GM12865 (cell line): Measurements from ENCODE around the gene ENTPD7.

Experiments used
- DNase-seq: peaks from one replicate; pipeline ENCODE4 v3.0.0; 2010; ENCODE audit warnings: low read depth
- H3K4me3 ChIP-seq: 2 replicates; pipeline ENCODE4 v1.5.1; 2011; ENCODE audit warnings: mild to moderate bottlenecking, low read depth, low read length, control low read depth
- CTCF ChIP-seq: IDR thresholded peaks from 2 replicates; pipeline ENCODE4 v1.5.1; 2011; ENCODE audit warnings: low read length, control low read depth, low read depth, inconsistent platforms; ENCODE audit not compliant: insufficient read depth; ENCODE audit errors: missing control alignments

The ENTPD7 gene

GRCh38 chr10:99660662-99661376 lies 1.5 kb downstream of the ENTPD7 start:
- no peak for TF ChIP-seq CTCF
- H3K4me3 ChIP-seq, result no peak overlapping the region
- no peak for DNase-seq

DNA sequence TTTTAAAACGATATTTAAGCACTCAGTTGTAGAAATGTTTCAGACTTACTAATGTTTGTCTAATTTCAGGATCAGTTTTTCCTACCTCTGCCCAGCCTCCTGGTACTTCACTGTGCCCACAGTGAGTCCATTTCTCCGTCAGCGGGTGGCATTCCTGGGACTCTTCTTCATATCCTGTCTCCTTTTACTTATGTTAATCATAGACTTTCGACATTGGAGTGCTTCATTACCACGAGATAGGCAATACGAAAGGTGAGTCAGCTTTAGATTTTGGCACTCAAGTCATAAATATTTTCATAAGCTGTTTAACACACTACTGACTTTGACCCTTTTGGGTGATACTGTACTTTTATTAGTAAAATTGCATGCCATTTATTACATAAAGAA lies 2.1 kb downstream of the ENTPD7 start:
- no peak overlapping the region for H3K4me3 ChIP-seq
- no peak for TF ChIP-seq CTCF

DNA sequence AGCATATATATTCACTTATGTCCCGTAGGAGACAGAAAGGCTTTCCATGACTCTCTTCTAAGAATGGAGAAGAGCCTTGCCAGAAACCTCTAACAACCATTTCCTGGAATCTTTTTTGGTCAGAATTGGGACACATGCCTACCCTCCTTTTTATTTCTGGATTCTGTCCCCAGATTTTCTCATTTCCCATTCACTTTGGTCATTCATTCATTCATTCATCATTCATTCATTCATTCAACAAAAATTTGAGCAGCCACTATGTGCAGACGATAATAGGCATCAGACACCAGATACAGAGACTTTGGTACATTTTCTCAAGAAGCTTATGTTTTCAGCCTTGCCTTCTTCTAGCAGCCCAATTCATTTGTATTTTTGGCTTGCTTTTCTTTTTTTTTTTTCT lies 6.0 kb downstream of the ENTPD7 start:
- H3K4me3 ChIP-seq, result no peak overlapping the region
- DNase-seq, result no peak
- TF ChIP-seq CTCF, result no peak

More for the DNA sequence above, 2.1 kb downstream of the ENTPD7 start:
- DNase-seq, result no peak

- DNase-seq, result no peak
Measured at GRCh38 chr10:99667108-99667751, 7.9 kb downstream of the ENTPD7 start.

GRCh38 chr10:99671386-99671785 lies 12.1 kb downstream of the ENTPD7 start:
- no peak overlapping the region for H3K4me3 ChIP-seq
- no peak for TF ChIP-seq CTCF

More at GRCh38 chr10:99667108-99667751, 7.9 kb downstream of the ENTPD7 start:
- no peak for TF ChIP-seq CTCF
- no peak overlapping the region for H3K4me3 ChIP-seq

DNA sequence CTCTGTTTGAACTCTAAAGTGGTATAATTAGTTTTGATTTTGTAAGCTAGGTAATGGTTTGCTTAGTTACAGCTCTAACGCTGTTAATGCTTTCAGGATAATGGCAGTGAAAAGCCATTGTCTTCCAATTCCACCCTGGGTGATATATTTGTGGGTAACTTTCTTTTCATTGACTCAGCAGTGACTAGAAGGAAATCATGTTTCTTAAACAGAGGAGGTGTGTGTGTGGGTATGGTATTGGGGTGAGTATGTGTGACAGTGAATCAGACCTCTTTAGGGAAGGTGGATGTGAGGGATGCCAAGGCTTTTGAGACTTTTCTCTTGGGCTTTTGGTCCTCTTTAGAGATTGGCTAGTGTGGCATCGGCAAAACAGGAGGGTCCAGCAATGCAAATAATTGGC lies 13.6 kb downstream of the ENTPD7 start:
- no peak for TF ChIP-seq CTCF

More at GRCh38 chr10:99671386-99671785, 12.1 kb downstream of the ENTPD7 start:
- no peak for DNase-seq

More for the DNA sequence above, 13.6 kb downstream of the ENTPD7 start:
- no peak overlapping the region for H3K4me3 ChIP-seq
- no peak for DNase-seq
